HS-27A (cell line): Measurements from ENCODE around the gene PNPLA7.
"Not testable (repeated sequence)": the region's sequence is repeated elsewhere in the genome, so short reads cannot be mapped to it uniquely, and the experiment has no call there.

ENCODE experiments used
- DNase-seq: peaks from one replicate; pipeline ENCODE4 v3.0.0-alpha.2; 2012; ENCODE audit warnings: low read depth, missing footprints

Gene PNPLA7

GRCh38 chr9:137460363-137461315 lies 89.6 kb downstream of the PNPLA7 start:
- DNase-seq = no peak

GRCh38 chr9:137459601-137460362 lies 90.4 kb downstream of the PNPLA7 start:
- DNase-seq = no peak

- DNase-seq = peak; percentile 36
Observed at GRCh38 chr9:137459152-137459600, 91.0 kb downstream of the PNPLA7 start, which contains the start of gene NSMF. TSS of gene NSMF (minus strand) at chr9:137459334. CDS start at chr9:137459102, 232 bp downstream.

GRCh38 chr9:137458194-137459151 lies 91.7 kb downstream of the PNPLA7 start:
- no peak for DNase-seq

GRCh38 chr9:137457406-137458193 lies 92.6 kb downstream of the PNPLA7 start:
- DNase-seq = no peak

- DNase-seq = no peak
Observed at GRCh38 chr9:137456864-137457405, 93.3 kb downstream of the PNPLA7 start.

GRCh38 chr9:137456061-137456863 lies 93.9 kb downstream of the PNPLA7 start:
- DNase-seq = no peak

GRCh38 chr9:137455359-137455991 lies 94.7 kb downstream of the PNPLA7 start:
- no peak for DNase-seq

GRCh38 chr9:137454597-137455358 lies 95.4 kb downstream of the PNPLA7 start:
- no peak for DNase-seq

- DNase-seq = no peak
Observed at GRCh38 chr9:137454145-137454596, 96.0 kb downstream of the PNPLA7 start.

- DNase-seq = no peak
Observed at GRCh38 chr9:137453643-137454081, 96.5 kb downstream of the PNPLA7 start.

GRCh38 chr9:137452761-137453642 lies 97.2 kb downstream of the PNPLA7 start:
- DNase-seq = no peak

GRCh38 chr9:137452006-137452760 lies 98.0 kb downstream of the PNPLA7 start:
- DNase-seq = no peak

- DNase-seq = not testable (repeated sequence)
Observed at GRCh38 chr9:137451264-137452005, 98.8 kb downstream of the PNPLA7 start.

- not testable (repeated sequence) for DNase-seq
Observed at GRCh38 chr9:137450539-137451222, 99.5 kb downstream of the PNPLA7 start.
